CD14-positive monocyte (primary cell): ENCODE data around the gene MAP1A. TPM values are rescaled to one million over a fixed set of nuclear protein-coding genes. Genes with fewer than 3 reads are reported as not detected.

Experiments
- DNase-seq, 3 donors: peaks; one replicate each; pipeline ENCODE4 v3.0.0-alpha.2; 2011 to 2022
- H2AFZ ChIP-seq: 2 replicates; pipeline ENCODE4 v1.6.0; 2012; ENCODE audit warnings: mild to moderate bottlenecking, low read depth, low read length, inconsistent platforms; ENCODE audit not compliant: insufficient read depth, poor library complexity, severe bottlenecking
- H3K27ac ChIP-seq, 2 donors: 1 replicate in 1 of 2; 2 replicates in 1 of 2; pipeline ENCODE4 v1.5.1; 2012 to 2013; ENCODE audit warnings: low read length in 2 of 2, control low read depth in 1 of 2, inconsistent platforms in 1 of 2, low read depth in 1 of 2, mild to moderate bottlenecking in 1 of 2
- H3K27me3 ChIP-seq, 2 donors: one replicate each; pipeline versions ENCODE4 v1.6.0 to v1.6.1; 2011 to 2013; ENCODE audit warnings: low read length in 2 of 2; ENCODE audit not compliant: control insufficient read depth in 2 of 2, insufficient read depth in 2 of 2
- H3K36me3 ChIP-seq, 2 donors: replicated peaks in 1 of 2; 1 replicate in 1 of 2; 2 replicates in 1 of 2; pipeline versions ENCODE4 v1.5.1 to v1.6.1; 2012 to 2013; ENCODE audit warnings: low read length in 2 of 2, control low read depth in 1 of 2, inconsistent platforms in 1 of 2, mild to moderate bottlenecking in 1 of 2; ENCODE audit not compliant: insufficient read depth in 2 of 2, control insufficient read depth in 1 of 2
- H3K4me1 ChIP-seq, 2 donors: 1 replicate in 1 of 2; 2 replicates in 1 of 2; pipeline versions ENCODE4 v1.5.1 to v1.6.1; 2012 to 2013; ENCODE audit warnings: low read length in 2 of 2, control low read depth in 1 of 2, inconsistent platforms in 1 of 2, mild to moderate bottlenecking in 1 of 2, moderate library complexity in 1 of 2; ENCODE audit not compliant: insufficient read depth in 2 of 2, control insufficient read depth in 1 of 2
- H3K4me2 ChIP-seq: replicated peaks from 2 replicates; pipeline ENCODE3; 2012; ENCODE audit warnings: low read length, moderate library complexity, mild to moderate bottlenecking; ENCODE audit not compliant: poor library complexity, severe bottlenecking; ENCODE audit errors: extremely low read depth
- H3K4me3 ChIP-seq, 3 experiments: fragments of 200-600 bp in 1 of 3; sonication (generic) in 1 of 3; replicated peaks in 1 of 3; 1 replicate in 2 of 3; 2 replicates in 1 of 3; pipeline ENCODE4 v1.5.1; 2011 to 2013; ENCODE audit warnings: low read length in 3 of 3, mild to moderate bottlenecking in 3 of 3, control low read depth in 2 of 3, low read depth in 2 of 3, inconsistent platforms in 1 of 3, moderate library complexity in 1 of 3
- H3K79me2 ChIP-seq: 2 replicates; pipeline ENCODE4 v1.6.0; 2012; ENCODE audit warnings: mild to moderate bottlenecking, control low read depth, inconsistent platforms, low read length, moderate library complexity; ENCODE audit not compliant: insufficient read depth
- H3K9ac ChIP-seq: 2 replicates; pipeline ENCODE4 v1.6.0; 2017; ENCODE audit warnings: low read length, mild to moderate bottlenecking; ENCODE audit not compliant: insufficient read depth, poor library complexity, severe bottlenecking
- H3K9me3 ChIP-seq, 2 donors: replicated peaks in 1 of 2; 1 replicate in 1 of 2; 2 replicates in 1 of 2; pipeline versions ENCODE4 v1.5.1 to v1.6.1; 2012 to 2013; ENCODE audit warnings: low read length in 2 of 2, control low read depth in 1 of 2; ENCODE audit not compliant: control insufficient read depth in 1 of 2, insufficient read depth in 1 of 2
- H4K20me1 ChIP-seq: 2 replicates; pipeline ENCODE4 v1.6.0; 2012; ENCODE audit warnings: mild to moderate bottlenecking, low read length, control low read depth, moderate library complexity; ENCODE audit not compliant: insufficient read depth
- H3K27ac Mint-ChIP-seq, 7 donors: one replicate each; pipeline ENCODE4 v1.8.0; 2020; ENCODE audit warnings: mild to moderate bottlenecking in 7 of 7, mixed read lengths in 7 of 7, moderate library complexity in 6 of 7, inconsistent platforms in 2 of 7
- H3K27me3 Mint-ChIP-seq, 3 donors: one replicate each; pipeline ENCODE4 v1.8.0; 2021 to 2022; ENCODE audit warnings: low read depth in 3 of 3, mild to moderate bottlenecking in 3 of 3, mixed read lengths in 3 of 3, moderate library complexity in 3 of 3, inconsistent platforms in 1 of 3
- H3K36me3 Mint-ChIP-seq, 2 donors: one replicate each; pipeline ENCODE4 v1.8.0; 2020; ENCODE audit warnings: mixed read lengths in 2 of 2, inconsistent platforms in 1 of 2, mild to moderate bottlenecking in 1 of 2
- H3K4me1 Mint-ChIP-seq: one replicate; pipeline ENCODE4 v1.8.0; 2020; ENCODE audit warnings: mild to moderate bottlenecking, mixed read lengths
- H3K4me3 Mint-ChIP-seq, 2 donors: one replicate each; pipeline ENCODE4 v1.8.0; 2020; ENCODE audit warnings: mild to moderate bottlenecking in 2 of 2, mixed read lengths in 2 of 2, moderate library complexity in 1 of 2
- H3K9me3 Mint-ChIP-seq, 7 donors: one replicate each; pipeline ENCODE4 v1.8.0; 2020 to 2022; ENCODE audit warnings: mixed read lengths in 7 of 7, mild to moderate bottlenecking in 6 of 7, moderate library complexity in 6 of 7, inconsistent platforms in 2 of 7
- CTCF ChIP-seq: fragments of 200-600 bp; IDR thresholded peaks from one replicate; pipeline ENCODE4 v1.8.0; 2022; ENCODE audit warnings: antibody characterized with exemption, mild to moderate bottlenecking
- WGBS: methylation state at CpG from one replicate; pipeline ENCODE4 v1.1.5; 2013; ENCODE audit warnings: missing lambda C conversion rate; ENCODE audit not compliant: insufficient coverage; 5-methylcytosine and 5-hydroxymethylcytosine counted together
- intact Hi-C, 2 donors: fragments of 100-400 bp; cut with micrococcal nuclease; formaldehyde crosslinking; loops; one replicate each; pipeline versions ENCODE4 v1.15.0 to v1.15.1; 2023
- polyA plus RNA-seq, 3 donors: library from polyadenylated mRNA; depleted of rRNA in 1 of 3; unstranded in 2 of 3; stranded (reverse) in 1 of 3; fragments of 300-500 nt in 2 of 3; fragments of >200 nt in 1 of 3; fragmentation: Illumina TruSeq in 2 of 3; gene quantifications; 1 replicate in 2 of 3; 2 replicates in 1 of 3; pipeline ENCODE4 v1.2.3, GENCODE V29; 2012 to 2021

MAP1A gene
- polyA plus RNA-seq, 3 donors = 0.01 to 0.02 TPM; not detected in 1

- H3K4me1 ChIP-seq = no peaks in the 10 kb centered on the region
- no peaks in the 10 kb centered on the region for H3K9me3 ChIP-seq
- TF ChIP-seq CTCF = no peak
- DNase-seq = no peak
- no peak overlapping the region for H3K9ac ChIP-seq
- H3K4me2 ChIP-seq = no peak overlapping the region
- no peaks in the 10 kb centered on the region for H3K9me3 Mint-ChIP-seq
- intact Hi-C loops = no loop called here
- WGBS = no CpG with 5 or more reads among the region's 2 CpGs
- no peaks in the 10 kb centered on the region for H3K27me3 Mint-ChIP-seq
- H3K36me3 ChIP-seq = peaks cover 0 to 10% of the 10 kb centered on the region in 2 donors
- H3K36me3 Mint-ChIP-seq = peaks cover 5 to 23% of the 10 kb centered on the region in 2 donors
- H3K27ac ChIP-seq = no peak overlapping the region
- no peak overlapping the region for H3K4me3 Mint-ChIP-seq
- H2AFZ ChIP-seq = no peak overlapping the region
- no peaks in the 10 kb centered on the region for H4K20me1 ChIP-seq
- peak overlapping the region in 3 of 7 donors; percentile 1 to 15 (median 11) for H3K27ac Mint-ChIP-seq
- H3K79me2 ChIP-seq = no peaks in the 10 kb centered on the region
- peaks cover 1% of the 10 kb centered on the region for H3K4me1 Mint-ChIP-seq
- no peak overlapping the region for H3K4me3 ChIP-seq
- H3K27me3 ChIP-seq = no peaks in the 10 kb centered on the region
Measured at GRCh38 chr15:43484455-43484854, 33.0 kb upstream of the MAP1A start.

- WGBS = 100% methylated on average over 1 of the region's 6 CpGs
- H3K36me3 ChIP-seq = peaks cover 0 to 7% of the 10 kb centered on the region in 2 donors
- no peaks in the 10 kb centered on the region for H3K79me2 ChIP-seq
- DNase-seq = no peak
- H3K4me1 ChIP-seq = peaks cover 3 to 4% of the 10 kb centered on the region in 2 donors
- no peak overlapping the region for H3K4me2 ChIP-seq
- Mint-ChIP-seq H3K4me1 (peaks cover 5% of the 10 kb centered on the region), H3K27me3 (no peaks in the 10 kb centered on the region), H3K9me3 (no peaks in the 10 kb centered on the region), H3K27ac (no peak overlapping the region), H3K36me3 (peaks cover 3 to 22% of the 10 kb centered on the region in 2 donors), H3K4me3 (no peak overlapping the region)
- no peak overlapping the region for H3K4me3 ChIP-seq
- no peaks in the 10 kb centered on the region for H3K27me3 ChIP-seq
- no peak overlapping the region for H3K9ac ChIP-seq
- no peak overlapping the region for H3K27ac ChIP-seq
- no peak for TF ChIP-seq CTCF
- H2AFZ ChIP-seq = no peak overlapping the region
- H4K20me1 ChIP-seq = no peaks in the 10 kb centered on the region
- intact Hi-C loops = no loop called here
- no peaks in the 10 kb centered on the region for H3K9me3 ChIP-seq
Measured at GRCh38 chr15:43487271-43487895, 30.0 kb upstream of the MAP1A start.
